Liver (tissue), 9 donors: ENCODE data around the gene SIGLEC10. TPM values are rescaled to one million over a fixed set of nuclear protein-coding genes. Genes with fewer than 3 reads are reported as not detected.

ENCODE experiments used
- DNase-seq: peaks from one replicate; pipeline ENCODE4 v3.0.0-alpha.2; 2017; ENCODE audit warnings: low spot score
- H3K27ac ChIP-seq, 2 donors: one replicate each; pipeline ENCODE4 v1.7.0; 2013; ENCODE audit warnings: inconsistent platforms in 2 of 2, low read length in 2 of 2, control low read depth in 1 of 2, low read depth in 1 of 2, mild to moderate bottlenecking in 1 of 2
- H3K27me3 ChIP-seq, 4 donors: one replicate each; pipeline versions ENCODE4 v1.6.1 to v1.7.0; 2013; ENCODE audit warnings: low read length in 3 of 4, inconsistent platforms in 1 of 4, mild to moderate bottlenecking in 1 of 4, moderate library complexity in 1 of 4; ENCODE audit not compliant: control insufficient read depth in 4 of 4, insufficient read depth in 4 of 4
- H3K36me3 ChIP-seq, 4 donors: one replicate each; pipeline versions ENCODE4 v1.6.1 to v1.7.0; 2013; ENCODE audit warnings: low read length in 3 of 4, mild to moderate bottlenecking in 3 of 4, low read depth in 1 of 4, moderate library complexity in 1 of 4; ENCODE audit not compliant: control insufficient read depth in 4 of 4, insufficient read depth in 3 of 4
- H3K4me1 ChIP-seq, 4 donors: one replicate each; pipeline versions ENCODE4 v1.6.1 to v1.7.0; 2013; ENCODE audit warnings: low read length in 3 of 4, mild to moderate bottlenecking in 3 of 4, moderate library complexity in 1 of 4; ENCODE audit not compliant: control insufficient read depth in 4 of 4, insufficient read depth in 4 of 4
- H3K4me3 ChIP-seq, 3 donors: one replicate each; pipeline versions ENCODE4 v1.6.1 to v1.7.0; 2013; ENCODE audit warnings: low read length in 3 of 3, control low read depth in 1 of 3, low read depth in 1 of 3, mild to moderate bottlenecking in 1 of 3
- H3K9ac ChIP-seq, 2 donors: one replicate each; pipeline ENCODE4 v1.7.0; 2013; ENCODE audit warnings: low read length in 2 of 2, mild to moderate bottlenecking in 2 of 2, moderate library complexity in 2 of 2, control low read depth in 1 of 2, low read depth in 1 of 2
- H3K9me3 ChIP-seq, 4 donors: one replicate each; pipeline versions ENCODE4 v1.6.1 to v1.7.0; 2013; ENCODE audit warnings: low read length in 3 of 4; ENCODE audit not compliant: control insufficient read depth in 4 of 4
- EGR1 ChIP-seq, 2 donors: IDR thresholded peaks; 2 replicates each; pipeline ENCODE4 v1.6.1; 2016 to 2018; ENCODE audit warnings: antibody characterized with exemption in 2 of 2, low read depth in 2 of 2
- FOXA1 ChIP-seq: IDR thresholded peaks from 2 replicates; pipeline ENCODE4 v1.6.1; 2016; ENCODE audit warnings: antibody characterized with exemption
- FOXA2 ChIP-seq: IDR thresholded peaks from 2 replicates; pipeline ENCODE4 v1.6.1; 2016; ENCODE audit warnings: antibody characterized with exemption
- GABPA ChIP-seq, 2 donors: IDR thresholded peaks in 1 of 2; conservative IDR thresholded peaks in 1 of 2; 2 replicates each; pipeline ENCODE4 v1.6.1; 2016; ENCODE audit warnings: antibody characterized with exemption in 2 of 2, mild to moderate bottlenecking in 1 of 2, moderate library complexity in 1 of 2
- HNF4A ChIP-seq, 2 donors: conservative IDR thresholded peaks; 2 replicates each; pipeline ENCODE4 v1.6.1; 2016; ENCODE audit warnings: antibody characterized with exemption in 2 of 2, mild to moderate bottlenecking in 2 of 2
- HNF4G ChIP-seq: IDR thresholded peaks from 2 replicates; pipeline ENCODE4 v1.6.1; 2016; ENCODE audit warnings: antibody characterized with exemption
- JUND ChIP-seq, 2 donors: IDR thresholded peaks; 2 replicates each; pipeline ENCODE4 v1.6.1; 2016; ENCODE audit warnings: antibody characterized with exemption in 2 of 2
- MAX ChIP-seq: IDR thresholded peaks from 2 replicates; pipeline ENCODE4 v1.6.1; 2016; ENCODE audit warnings: antibody characterized with exemption
- NR2F2 ChIP-seq: IDR thresholded peaks from 2 replicates; pipeline ENCODE4 v1.6.1; 2016; ENCODE audit warnings: antibody characterized with exemption
- RAD21 ChIP-seq, 2 donors: IDR thresholded peaks; 2 replicates each; pipeline ENCODE4 v1.6.1; 2016; ENCODE audit warnings: antibody characterized with exemption in 2 of 2, mild to moderate bottlenecking in 2 of 2
- RXRA ChIP-seq, 2 donors: IDR thresholded peaks; 2 replicates each; pipeline ENCODE4 v1.6.1; 2017 to 2018; ENCODE audit warnings: antibody characterized with exemption in 2 of 2, mild to moderate bottlenecking in 1 of 2
- TAF1 ChIP-seq: conservative IDR thresholded peaks from 2 replicates; pipeline ENCODE4 v1.6.1; 2016; ENCODE audit warnings: antibody characterized with exemption, mild to moderate bottlenecking
- YY1 ChIP-seq: IDR thresholded peaks from 2 replicates; pipeline ENCODE4 v1.6.1; 2016; ENCODE audit warnings: antibody characterized with exemption, mild to moderate bottlenecking
- ZBTB33 ChIP-seq: IDR thresholded peaks from 2 replicates; pipeline ENCODE4 v1.6.1; 2016; ENCODE audit warnings: antibody characterized with exemption
- WGBS: extraction: QIAGEN DNeasy Blood & Tissue Kit; methylation state at CpG from one replicate; pipeline ENCODE4 v1.1.7; 2013; 5-methylcytosine and 5-hydroxymethylcytosine counted together
- polyA plus RNA-seq, 2 donors: library from polyadenylated mRNA; stranded (reverse) in 1 of 2; unstranded in 1 of 2; fragments of 200-250 nt in 1 of 2; fragments of >200 nt in 1 of 2; fragmentation: Nextera tagmentation in 1 of 2; extraction: Ambion mirVana in 1 of 2; gene quantifications; one replicate each; pipeline versions ENCODE4 v1.2.1 to v1.2.3, GENCODE V29; 2013 to 2015
- total RNA-seq, 2 donors: library from RNA; depleted of rRNA; stranded (reverse); fragments of >200 nt; gene quantifications; one replicate each; pipeline ENCODE4 v1.2.3, GENCODE V29; 2014
- TF ChIP-seq, protein P1 (sequence below): IDR thresholded peaks from 2 replicates; pipeline ENCODE4 v1.6.1; 2016; ENCODE audit warnings: antibody characterized with exemption, mild to moderate bottlenecking
- TF ChIP-seq, protein P2 (sequence below): fragments of 150-350 bp; IDR thresholded peaks from 2 replicates; pipeline ENCODE4 v1.5.1; 2017; ENCODE audit warnings: improper control_type of control experiment, low read depth, low read length; ENCODE audit not compliant: missing input control
- TF ChIP-seq, protein P3 (sequence below): IDR thresholded peaks from 2 replicates; pipeline ENCODE4 v1.6.1; 2016; ENCODE audit warnings: antibody characterized with exemption
- donor health status: healthy.
- donor health status: healthy.
- donor health status: healthy.
- donor health status: healthy.
- donor health status: healthy.

SIGLEC10 gene
- total and polyA plus RNA-seq, 4 donors = 1.7 to 8.4 (median 6.5) TPM

- H3K27ac ChIP-seq = no peak overlapping the region
- WGBS = 68% methylated on average over 11 of the region's 11 CpGs
- DNase-seq = no peak
Measured at GRCh38 chr19:51375504-51376221, 41.8 kb downstream of the SIGLEC10 start.

DNA sequence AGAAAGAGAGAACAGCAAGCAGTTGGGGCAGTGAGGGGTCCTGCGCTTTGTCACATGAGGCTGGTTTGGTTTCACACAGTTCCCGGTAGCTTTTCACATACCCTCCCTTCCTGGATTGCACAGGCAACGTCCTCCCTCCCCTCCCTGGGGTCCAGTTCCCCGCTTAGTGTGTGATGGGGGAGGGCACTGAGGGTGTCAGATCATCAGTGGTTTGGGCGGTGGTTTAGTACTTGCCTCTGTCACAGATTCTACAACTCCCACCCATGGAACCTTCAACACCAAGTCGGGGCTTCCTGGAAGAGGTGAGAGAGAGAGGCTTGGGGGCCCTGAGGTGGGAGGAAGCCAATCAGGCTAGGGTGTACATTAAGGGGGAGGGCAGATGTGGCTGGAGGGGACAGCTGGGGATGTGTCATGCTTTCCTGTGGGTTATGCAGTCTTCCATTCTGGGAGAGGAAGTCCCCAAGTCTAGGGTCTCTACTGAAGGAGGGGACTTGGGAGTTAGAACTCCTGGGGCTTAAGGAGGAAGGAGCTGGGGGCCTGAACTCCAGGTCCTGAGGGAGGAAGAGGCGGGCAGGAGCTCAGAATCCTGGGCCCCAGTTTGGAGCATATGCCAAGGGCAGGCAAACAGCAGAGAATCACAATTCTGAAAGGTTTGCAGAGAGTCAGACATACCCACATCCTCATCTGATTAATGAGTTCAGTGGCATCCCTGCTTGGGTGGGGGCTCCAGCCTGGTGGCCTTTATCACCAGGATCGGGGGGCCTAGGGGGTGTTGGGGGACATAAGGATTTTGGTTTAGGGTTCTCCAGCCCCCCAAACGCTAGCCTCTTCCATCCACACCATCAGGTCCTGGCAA is 44.6 kb downstream of the SIGLEC10 start, which contains the start of gene NKG7:
NKG7 (minus strand) TSS at position 6 of the 856 bp plus-strand sequence. CDS start 119 bp downstream, outside the sequence.
- no peaks in the 10 kb centered on the region for H3K36me3 ChIP-seq
- H3K9ac ChIP-seq = no peak within 1 kb of the TSS
- 53% methylated on average over 9 of the region's 9 CpGs for WGBS
- H3K9me3 ChIP-seq = no peaks in the 10 kb centered on the region
- peak within 1 kb of the TSS; percentile 10 to 26 for H3K27ac ChIP-seq
- peaks cover 0 to 10% (median 1%) of the 10 kb centered on the region in 4 donors for H3K4me1 ChIP-seq
- no peak for DNase-seq
- no peaks in the 10 kb centered on the region for H3K27me3 ChIP-seq
- H3K4me3 ChIP-seq = peak within 1 kb of the TSS in 1 of 3 donors; percentile 1
- TF ChIP-seq HNF4A (conservative IDR thresholded peaks at IDR 0.05) (no peak), JUND (IDR thresholded peaks at IDR 0.05) (no peak), NR2F2 (no peak), HNF4G (no peak), RAD21 (IDR thresholded peaks at IDR 0.05) (no peak), FOXA1 (no peak), EGR1 (IDR thresholded peaks at IDR 0.05; ENCODE audit: low read depth in 2 of 2) (no peak), ZBTB33 (no peak), YY1 (no peak)
- TF ChIP-seq, protein P1, sequence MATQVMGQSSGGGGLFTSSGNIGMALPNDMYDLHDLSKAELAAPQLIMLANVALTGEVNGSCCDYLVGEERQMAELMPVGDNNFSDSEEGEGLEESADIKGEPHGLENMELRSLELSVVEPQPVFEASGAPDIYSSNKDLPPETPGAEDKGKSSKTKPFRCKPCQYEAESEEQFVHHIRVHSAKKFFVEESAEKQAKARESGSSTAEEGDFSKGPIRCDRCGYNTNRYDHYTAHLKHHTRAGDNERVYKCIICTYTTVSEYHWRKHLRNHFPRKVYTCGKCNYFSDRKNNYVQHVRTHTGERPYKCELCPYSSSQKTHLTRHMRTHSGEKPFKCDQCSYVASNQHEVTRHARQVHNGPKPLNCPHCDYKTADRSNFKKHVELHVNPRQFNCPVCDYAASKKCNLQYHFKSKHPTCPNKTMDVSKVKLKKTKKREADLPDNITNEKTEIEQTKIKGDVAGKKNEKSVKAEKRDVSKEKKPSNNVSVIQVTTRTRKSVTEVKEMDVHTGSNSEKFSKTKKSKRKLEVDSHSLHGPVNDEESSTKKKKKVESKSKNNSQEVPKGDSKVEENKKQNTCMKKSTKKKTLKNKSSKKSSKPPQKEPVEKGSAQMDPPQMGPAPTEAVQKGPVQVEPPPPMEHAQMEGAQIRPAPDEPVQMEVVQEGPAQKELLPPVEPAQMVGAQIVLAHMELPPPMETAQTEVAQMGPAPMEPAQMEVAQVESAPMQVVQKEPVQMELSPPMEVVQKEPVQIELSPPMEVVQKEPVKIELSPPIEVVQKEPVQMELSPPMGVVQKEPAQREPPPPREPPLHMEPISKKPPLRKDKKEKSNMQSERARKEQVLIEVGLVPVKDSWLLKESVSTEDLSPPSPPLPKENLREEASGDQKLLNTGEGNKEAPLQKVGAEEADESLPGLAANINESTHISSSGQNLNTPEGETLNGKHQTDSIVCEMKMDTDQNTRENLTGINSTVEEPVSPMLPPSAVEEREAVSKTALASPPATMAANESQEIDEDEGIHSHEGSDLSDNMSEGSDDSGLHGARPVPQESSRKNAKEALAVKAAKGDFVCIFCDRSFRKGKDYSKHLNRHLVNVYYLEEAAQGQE = no peak
- TF ChIP-seq, protein P2, sequence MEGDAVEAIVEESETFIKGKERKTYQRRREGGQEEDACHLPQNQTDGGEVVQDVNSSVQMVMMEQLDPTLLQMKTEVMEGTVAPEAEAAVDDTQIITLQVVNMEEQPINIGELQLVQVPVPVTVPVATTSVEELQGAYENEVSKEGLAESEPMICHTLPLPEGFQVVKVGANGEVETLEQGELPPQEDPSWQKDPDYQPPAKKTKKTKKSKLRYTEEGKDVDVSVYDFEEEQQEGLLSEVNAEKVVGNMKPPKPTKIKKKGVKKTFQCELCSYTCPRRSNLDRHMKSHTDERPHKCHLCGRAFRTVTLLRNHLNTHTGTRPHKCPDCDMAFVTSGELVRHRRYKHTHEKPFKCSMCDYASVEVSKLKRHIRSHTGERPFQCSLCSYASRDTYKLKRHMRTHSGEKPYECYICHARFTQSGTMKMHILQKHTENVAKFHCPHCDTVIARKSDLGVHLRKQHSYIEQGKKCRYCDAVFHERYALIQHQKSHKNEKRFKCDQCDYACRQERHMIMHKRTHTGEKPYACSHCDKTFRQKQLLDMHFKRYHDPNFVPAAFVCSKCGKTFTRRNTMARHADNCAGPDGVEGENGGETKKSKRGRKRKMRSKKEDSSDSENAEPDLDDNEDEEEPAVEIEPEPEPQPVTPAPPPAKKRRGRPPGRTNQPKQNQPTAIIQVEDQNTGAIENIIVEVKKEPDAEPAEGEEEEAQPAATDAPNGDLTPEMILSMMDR = no peak
- TF ChIP-seq, protein P3, sequence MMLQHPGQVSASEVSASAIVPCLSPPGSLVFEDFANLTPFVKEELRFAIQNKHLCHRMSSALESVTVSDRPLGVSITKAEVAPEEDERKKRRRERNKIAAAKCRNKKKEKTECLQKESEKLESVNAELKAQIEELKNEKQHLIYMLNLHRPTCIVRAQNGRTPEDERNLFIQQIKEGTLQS = no peak

More at GRCh38 chr19:51375504-51376221, 41.8 kb downstream of the SIGLEC10 start:
- H3K27me3 ChIP-seq = no peaks in the 10 kb centered on the region
- H3K4me1 ChIP-seq = peaks cover 0 to 2% (median 0%) of the 10 kb centered on the region in 4 donors
- TF ChIP-seq YY1 = no peak
- no peak for TF ChIP-seq JUND (IDR thresholded peaks at IDR 0.05)
- TF ChIP-seq HNF4G = no peak
- TF ChIP-seq EGR1 (IDR thresholded peaks at IDR 0.05; ENCODE audit: low read depth in 2 of 2) = no peak
- no peak for TF ChIP-seq ZBTB33
- TF ChIP-seq TAF1 = no peak
- TF ChIP-seq FOXA2 = no peak
- TF ChIP-seq GABPA (IDR thresholded peaks at IDR 0.05 in 1 of 2, conservative IDR thresholded peaks at IDR 0.05 in 1 of 2) = no peak
- TF ChIP-seq MAX = no peak
- no peak for TF ChIP-seq RXRA (IDR thresholded peaks at IDR 0.05)
- TF ChIP-seq, protein P3 = no peak
- H3K36me3 ChIP-seq = no peaks in the 10 kb centered on the region
- H3K9ac ChIP-seq = no peak overlapping the region
- H3K9me3 ChIP-seq = no peaks in the 10 kb centered on the region
- H3K4me3 ChIP-seq = no peak overlapping the region
